Right renal cortex interstitium (tissue), 3 donors: ENCODE measurements around the gene MCM9. TPM values are rescaled to one million over a fixed set of nuclear protein-coding genes. Genes with fewer than 3 reads are reported as not detected.
"Not testable (repeated sequence)": the region's sequence is repeated elsewhere in the genome, so short reads cannot be mapped to it uniquely, and the experiment has no call there.

Experiments used
- DNase-seq, 3 donors: peaks; one replicate each; pipeline ENCODE4 v3.0.0-alpha.2; 2013; ENCODE audit warnings: low read depth in 3 of 3, low spot score in 2 of 3
- polyA plus RNA-seq, 3 donors: library from polyadenylated mRNA; unstranded; fragments of 120-200 nt; gene quantifications; one replicate each; pipeline ENCODE4 v1.2.1, GENCODE V29; 2013; ENCODE audit not compliant: insufficient read length in 3 of 3

The MCM9 gene
- polyA plus RNA-seq, 3 donors, result 23.6 to 26.8 (median 24.2) TPM

DNA sequence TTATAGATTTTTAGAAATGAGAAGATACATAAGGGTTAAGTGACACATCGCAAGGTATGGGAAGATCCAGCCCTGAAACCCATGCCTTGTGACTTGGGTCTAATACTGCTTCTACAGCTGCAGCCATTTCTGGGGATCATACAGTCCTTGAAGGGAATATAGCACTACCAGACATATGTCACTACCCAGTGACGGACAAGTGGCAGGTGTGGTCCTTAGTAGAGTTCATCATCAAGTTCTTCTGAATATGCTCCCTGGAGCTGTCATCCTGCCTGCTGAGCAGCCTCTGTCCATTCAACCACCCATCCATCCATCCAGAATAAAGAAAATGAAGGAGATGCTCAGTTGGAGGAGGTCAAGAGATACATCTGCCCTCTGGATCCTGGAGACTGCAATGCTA lies 159.6 kb downstream of the MCM9 start:
- no peak for DNase-seq

DNA sequence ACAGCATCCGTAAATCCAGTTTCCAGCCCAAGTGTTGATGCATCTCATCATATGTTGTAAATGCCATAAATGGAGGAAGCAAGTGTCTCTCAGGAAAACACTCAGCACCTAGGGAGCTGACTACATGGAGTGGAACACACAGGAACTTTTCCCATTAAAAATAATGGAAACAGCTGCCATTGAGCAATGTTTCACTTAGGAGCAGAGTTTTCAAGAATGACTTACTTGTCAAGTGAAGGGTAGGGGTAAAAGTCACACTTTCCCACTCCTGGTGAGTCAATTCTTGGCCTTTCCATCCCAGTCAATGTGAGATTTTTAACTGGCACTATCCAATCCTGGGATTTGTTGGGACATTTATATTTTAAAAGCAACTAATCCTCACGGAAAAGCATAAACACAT lies 160.4 kb downstream of the MCM9 start:
- DNase-seq, result no peak

DNA sequence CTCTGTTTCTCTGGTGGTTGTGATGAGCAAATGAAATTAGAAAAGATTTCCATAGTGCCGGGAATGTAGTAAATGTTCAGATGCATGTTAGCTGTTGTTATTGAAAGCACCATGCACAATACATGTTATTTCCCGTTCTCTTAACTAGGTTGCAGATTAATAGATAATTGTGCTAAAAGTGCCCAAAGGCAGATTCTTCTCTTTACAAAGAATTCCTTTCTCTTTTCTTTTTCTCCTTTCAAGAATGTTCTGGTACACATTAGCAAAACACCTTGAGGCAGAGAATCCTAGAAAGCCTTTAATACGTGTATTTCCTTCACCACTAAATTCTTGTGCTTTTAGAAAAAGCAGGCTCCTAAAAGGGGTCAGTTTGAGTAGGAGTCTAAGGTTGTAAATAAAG lies 162.1 kb downstream of the MCM9 start:
- DNase-seq, result no peak

DNA sequence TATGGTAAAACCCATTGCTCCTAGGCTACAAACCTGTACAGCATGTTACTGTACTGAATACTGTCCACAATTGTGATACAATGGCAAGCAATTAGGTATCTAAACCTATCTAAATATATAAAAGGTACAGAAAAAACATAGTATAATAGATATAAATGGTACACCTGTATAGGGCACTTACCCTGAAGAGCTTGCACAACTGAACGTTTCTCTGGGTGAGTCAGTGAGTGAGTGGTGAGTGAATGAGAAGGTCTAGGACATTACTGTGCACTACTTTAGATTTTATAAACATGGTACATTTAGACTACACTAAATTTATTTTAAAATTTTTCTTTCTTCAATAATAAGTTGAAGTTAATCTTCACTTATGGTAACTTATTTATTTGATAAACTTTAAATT lies 163.7 kb downstream of the MCM9 start:
- no peak for DNase-seq

DNA sequence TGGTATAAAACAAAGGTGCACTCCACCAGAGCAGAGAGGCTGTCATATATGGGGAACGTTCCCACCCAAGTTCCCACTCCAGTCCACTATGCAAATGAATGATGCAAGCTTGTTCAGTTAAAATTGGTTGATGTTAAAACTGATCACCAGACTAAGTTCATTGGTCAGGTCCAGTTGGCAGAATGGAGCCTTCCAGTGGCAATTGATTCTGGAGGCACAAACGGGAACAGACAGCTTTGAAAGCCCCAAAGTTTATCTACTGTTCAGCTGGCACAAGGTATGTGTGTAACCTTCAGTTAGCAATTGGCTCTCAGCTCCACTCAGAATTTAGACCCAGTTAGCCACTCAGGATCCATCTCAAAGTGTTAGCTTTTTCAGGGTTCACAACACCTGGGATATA lies 164.1 kb downstream of the MCM9 start:
- DNase-seq, result no peak

DNA sequence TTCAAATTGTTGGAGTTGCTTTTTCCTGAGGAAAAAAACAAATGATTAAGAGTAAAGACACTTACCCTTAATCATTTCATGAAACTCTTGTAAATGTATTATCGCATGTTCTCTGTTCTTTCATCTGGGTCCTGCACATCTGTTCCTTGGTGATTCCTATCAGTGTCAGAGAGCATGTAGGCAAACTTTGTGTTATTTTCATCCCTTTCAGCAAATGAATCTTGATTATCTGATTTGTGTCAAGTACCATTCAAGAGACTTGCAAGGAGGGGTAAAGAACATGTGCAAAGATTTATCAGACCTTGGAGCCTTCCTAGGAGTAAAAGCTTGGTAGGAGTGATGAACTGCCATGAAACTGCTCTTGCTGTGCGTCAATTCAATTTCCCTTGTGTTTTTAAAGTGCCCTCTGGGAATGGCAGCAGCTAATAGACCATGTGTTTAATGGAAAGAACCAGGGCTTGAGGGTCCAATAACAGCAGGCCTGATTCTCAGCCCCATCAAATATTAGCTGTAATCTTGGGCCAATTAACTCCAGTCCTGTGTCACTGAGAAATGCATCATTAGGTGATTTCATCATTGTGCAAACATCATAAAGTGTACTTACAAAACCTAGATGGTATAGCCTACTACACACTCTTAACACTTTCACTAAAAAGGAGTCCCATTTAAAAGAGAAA lies 164.7 kb downstream of the MCM9 start:
- no peak for DNase-seq

DNA sequence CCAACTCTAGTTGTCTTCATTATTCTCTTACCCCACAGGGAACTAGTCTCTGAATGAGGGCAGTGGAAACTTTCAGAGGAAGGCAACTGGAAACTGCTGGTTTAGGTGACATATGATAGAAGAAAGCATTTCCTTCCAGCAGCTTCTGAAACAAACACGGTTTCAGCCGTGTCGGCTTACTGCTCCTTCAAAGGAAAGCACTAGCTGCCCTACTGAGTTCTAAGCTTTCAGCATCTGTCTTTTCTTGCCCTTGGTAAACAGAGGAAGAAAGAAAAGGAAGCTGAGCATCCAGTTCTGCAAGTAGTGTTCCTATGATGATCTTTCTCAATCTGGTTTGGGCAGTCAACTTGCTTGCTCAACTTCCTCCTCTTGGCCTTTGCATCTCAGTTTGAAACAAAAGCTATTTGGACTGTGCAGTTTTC lies 166.0 kb downstream of the MCM9 start:
- no peak for DNase-seq

DNA sequence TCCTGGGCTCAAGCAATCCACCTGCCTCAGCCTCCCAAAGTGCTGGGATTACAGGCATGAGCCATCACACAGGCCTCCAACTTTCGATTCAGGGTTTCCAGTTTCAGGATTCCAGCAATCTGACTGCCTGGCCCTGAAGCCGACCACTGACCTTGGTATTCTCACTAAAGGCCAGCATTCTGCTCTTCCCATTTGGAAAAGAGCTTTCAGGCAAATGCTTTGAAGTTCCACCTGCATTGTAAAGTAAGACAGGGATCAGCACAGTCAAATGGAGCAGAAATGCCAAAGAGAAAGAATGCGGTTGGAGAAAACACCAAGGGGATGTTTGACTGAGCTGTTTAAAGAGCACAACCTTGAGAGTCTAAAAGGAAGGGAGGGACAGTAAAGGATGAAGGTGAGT lies 166.5 kb downstream of the MCM9 start:
- no peak for DNase-seq

DNA sequence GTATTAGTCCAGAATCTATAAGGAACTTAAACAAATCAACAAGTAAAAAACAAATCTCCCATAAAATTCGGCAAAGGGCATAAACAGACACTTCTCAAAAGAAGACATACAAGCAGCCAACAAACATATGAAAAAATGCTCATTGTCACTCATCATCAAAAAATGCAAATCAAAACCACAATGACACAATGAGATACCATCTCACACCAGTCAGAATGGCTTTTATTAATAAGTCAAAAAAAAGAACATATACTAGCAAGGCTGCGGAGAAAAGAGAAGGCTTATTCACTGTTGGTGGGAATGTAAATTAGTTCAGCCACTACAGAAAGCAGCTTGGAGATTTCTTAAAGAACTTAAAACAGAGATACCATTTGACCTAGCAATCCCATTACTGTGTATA lies 169.6 kb downstream of the MCM9 start:
- DNase-seq, result not testable (repeated sequence)

DNA sequence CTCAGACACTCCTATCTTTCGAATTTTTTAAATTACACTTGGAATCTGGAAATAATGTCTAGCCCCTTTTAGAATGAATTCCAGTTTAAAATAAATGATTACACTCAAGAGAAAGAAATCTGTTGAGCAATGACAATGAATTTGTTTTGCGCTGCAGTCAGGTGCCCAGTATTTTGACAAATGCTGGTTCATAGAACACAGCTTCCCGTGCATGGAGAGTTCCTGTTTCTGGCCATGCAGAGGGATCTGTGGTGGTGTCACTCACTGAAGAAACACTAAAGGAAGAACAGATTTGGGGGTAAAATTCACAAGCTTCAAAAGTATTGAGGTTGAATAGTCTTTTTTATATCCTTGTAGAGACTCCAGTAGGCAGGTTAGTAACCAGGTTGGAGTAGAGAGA lies 170.2 kb downstream of the MCM9 start:
- no peak for DNase-seq

Other genes with a start within 250 kb of the MCM9 start
- gene ASF1A, start 41.0 kb downstream of the MCM9 start, polyA plus RNA-seq, result 10 to 100 TPM; 35.1 to 47.2 (median 40.6) TPM
- 10 to 100 TPM; 10.2 to 11.5 (median 10.3) TPM for gene FAM184A, start 143.5 kb upstream of the MCM9 start, polyA plus RNA-seq